GM21619 (cell line): ENCODE measurements around the gene GRK5.

ENCODE experiments used
- ATAC-seq: cut with Tn5 transposase; IDR thresholded peaks from one replicate; pipeline ENCODE4 v1.9.1; 2021; ENCODE audit not compliant: unreplicated experiment

GRK5 gene

GRCh38 chr10:119314061-119314460 lies 106.7 kb downstream of the GRK5 start:
- no peak for ATAC-seq

GRCh38 chr10:119314486-119314885 lies 107.1 kb downstream of the GRK5 start:
- ATAC-seq, result no peak

- peak; percentile 49 for ATAC-seq
Observed at GRCh38 chr10:119315128-119316001, 108.0 kb downstream of the GRK5 start.

GRCh38 chr10:119316002-119316358 lies 108.6 kb downstream of the GRK5 start:
- no peak for ATAC-seq

DNA sequence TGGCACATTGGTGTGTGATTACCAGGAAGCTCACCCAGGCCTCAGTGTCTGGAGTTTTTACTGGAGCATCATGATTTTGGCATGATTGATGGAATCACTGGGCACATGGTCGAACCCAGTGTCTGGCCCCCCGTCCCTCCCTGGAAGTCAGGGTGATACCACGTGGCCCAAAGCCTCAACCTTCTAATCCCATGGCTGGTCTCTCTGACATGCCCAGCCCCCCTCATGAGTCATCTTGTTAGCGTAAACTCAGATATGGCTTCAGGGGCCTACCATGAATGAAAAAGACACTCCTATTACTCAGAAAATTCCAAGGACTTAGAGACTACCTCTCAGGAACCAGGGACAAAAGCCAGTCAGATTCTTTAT lies 109.3 kb downstream of the GRK5 start:
- ATAC-seq, result no peak

DNA sequence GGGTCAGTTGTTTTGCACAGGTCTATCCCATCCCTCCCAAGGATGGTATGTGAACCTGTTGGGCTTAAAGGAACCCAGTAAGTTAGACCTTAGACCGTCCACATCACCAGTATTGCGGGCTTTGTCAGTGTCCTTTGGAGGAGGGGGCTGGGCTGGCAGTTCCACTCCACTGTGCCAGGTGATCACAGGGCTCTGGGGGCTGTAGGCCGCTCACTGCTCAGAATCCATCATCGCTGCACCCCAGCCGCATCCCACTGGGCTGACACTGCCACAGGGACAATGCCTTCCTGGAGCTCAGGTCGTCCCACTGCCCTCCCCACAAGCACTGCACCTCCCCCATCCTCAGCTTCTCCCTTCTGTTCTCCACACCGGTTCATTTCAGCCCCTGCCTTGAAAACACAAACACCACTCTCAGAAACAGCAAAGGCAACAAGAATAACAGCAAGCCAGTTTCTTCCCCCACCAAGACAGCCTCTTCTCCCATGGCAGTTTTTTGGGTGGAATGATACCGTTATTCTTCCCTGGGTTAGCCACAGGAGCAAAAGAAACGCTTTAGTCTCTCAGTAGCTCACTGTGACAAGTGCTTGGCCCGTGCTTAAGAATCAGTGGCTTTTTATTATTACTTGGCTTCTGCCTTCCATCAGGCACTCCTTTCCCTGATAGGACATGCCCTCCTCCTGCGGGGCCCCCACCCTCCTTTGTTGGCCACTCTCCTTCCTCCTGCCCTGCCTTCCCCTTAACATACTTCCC lies 111.2 kb downstream of the GRK5 start:
- ATAC-seq, result no peak

DNA sequence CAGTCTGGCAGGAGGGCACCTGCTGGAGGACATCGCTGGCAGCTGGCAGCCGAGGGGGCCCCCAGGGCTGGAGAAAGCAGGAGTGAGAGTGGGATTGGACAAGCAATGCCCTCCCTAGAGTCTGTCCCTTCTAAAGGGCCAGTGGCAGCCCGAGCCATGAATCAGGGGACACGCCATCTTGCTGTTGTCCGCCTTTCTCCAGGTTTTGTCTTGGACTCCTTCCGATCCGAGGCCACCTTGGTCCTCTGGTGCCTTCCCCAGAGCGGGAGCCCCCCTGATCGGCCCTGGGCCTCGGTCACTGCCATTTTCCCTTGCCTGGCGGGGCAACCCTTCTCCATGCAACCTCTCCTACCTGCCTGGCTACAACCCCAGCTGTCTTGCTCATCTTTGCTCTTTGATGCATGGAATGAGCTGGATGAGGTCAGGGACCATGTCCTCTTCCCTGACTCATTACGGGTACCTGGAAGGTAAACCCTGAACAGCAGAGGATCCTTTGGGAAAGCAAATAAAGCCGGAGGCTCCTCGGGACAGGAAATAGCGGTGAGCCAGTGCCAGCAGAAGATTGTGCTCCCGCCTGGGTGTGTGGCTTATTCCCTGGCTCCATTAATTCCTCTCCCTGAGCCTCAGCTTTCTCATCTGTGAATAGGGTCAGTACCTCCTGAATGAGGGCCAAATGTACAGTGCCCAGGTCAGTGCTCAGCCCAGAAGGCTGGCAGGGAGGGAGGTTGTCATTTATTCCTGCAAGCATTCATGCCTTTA lies 112.0 kb downstream of the GRK5 start:
- ATAC-seq, result no peak

DNA sequence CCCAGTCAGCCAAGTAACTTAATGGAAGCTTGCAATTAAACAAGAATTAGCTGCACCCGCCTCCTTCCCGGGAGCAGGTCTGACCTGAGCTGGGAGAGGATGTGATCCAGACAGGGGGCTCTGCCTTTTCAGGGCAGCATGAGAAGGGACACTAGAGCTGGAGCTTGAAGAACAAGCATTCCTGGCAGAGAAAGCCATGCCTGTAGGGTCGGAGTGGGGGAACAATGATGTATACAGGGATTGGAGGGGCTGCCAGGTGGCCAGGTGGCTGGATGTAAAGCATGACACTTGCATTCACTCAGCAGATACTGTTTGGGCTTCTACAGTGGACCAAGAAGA lies 112.5 kb downstream of the GRK5 start:
- ATAC-seq, result no peak

DNA sequence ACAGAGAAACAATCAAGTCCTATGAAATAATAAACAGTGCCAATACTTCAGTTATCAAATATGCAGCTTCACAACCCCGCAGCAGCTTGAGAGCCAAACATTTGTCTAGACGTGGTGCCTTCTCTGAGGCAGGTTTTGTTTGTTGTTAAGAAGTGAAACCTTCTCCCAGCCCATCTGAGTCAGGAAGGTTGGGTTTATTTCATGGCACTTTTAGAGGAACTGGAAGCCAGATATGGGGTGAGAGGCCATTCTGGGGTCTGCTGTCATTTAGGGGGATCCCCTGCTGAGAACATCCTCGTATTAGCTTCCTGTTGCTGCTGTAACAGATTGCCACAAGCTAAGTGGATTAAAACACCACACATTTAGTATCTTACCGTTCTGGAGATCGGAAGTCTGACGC lies 113.6 kb downstream of the GRK5 start:
- no peak for ATAC-seq

DNA sequence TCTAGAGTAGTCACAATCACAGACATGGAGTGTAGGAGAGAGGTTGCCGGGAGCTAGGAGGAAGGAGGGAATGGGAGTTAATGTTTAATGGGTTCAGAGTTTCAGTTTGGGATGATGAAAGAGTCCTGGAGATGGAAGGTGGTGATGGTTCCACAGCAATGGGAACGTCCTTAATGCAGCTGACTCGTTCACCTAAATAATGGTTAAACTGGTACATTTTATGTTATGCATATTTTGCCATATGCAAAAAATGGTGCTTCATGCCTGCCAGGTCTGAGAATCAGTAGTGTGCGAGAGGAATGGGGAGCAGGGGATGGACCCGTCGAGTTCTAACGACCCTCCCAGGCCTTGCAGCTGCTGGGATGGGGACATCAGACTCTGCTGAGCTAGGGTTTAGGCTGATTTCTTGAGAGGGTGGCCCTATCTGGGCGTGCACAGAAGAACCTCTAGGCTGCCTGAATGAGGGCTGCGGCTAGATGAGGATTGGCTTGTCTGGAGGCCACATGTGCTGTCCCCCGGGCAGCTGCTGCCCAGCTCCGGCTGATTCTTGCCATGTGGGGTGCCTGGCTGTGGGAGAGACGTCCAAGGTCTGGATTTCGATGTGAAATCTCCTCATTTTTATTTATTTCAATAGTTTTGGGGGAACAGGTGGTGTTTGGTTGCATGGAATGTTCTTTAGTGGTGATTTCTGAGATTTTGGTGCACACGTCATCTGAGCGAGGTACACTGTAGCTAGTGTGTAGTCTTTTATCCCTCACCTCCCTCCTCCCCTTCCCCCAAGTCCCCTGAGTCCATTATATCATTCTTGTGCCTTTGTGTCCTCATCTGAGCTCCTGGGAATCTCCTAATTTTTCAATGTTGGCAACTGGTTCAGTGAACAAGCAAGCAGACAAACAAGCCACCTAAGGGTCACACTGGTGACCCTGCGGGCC lies 116.0 kb downstream of the GRK5 start:
- ATAC-seq, result no peak

DNA sequence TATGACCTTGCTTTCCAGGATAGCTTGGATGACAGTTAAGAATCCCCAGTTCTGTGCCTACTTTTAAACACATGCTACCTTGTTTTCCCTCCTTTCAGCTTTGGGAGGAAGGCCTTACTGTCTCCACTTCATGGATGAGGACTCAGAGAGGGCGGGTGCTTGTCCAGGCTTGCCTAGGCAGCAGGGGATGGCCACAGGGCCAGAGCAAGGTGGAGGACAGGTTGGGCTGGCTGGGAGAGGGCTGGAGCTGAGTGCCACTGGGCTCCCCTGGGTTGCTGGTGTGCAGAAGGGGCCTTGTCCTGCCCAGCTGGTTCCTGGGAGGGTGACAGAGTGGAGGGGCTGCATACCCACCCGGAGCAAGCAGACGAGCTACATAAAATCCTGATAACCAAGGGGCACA lies 117.8 kb downstream of the GRK5 start:
- ATAC-seq, result no peak

DNA sequence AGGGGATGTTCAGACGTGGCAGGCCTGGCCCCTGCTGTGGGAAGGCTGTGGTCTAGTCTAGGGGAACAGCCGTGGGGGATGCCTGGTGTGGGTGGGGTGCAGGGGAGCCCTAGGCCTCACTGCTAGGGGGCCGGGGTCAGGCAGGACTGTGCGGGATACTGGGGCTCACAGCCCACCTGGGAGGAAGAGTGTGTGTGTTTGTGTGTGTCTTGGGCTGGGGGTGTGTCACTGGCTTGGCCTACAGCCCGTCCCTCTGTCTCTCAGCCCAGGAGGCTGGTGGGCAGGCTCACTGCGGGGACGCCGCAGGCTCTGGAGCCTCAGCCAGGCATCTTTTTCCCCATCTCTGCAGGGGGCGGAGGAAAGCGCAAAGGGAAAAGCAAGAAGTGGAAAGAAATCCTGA lies 118.8 kb downstream of the GRK5 start:
- ATAC-seq, result no peak

- ATAC-seq, result no peak
Observed at GRCh38 chr10:119327096-119327745, 119.8 kb downstream of the GRK5 start.

GRCh38 chr10:119328223-119328622 lies 120.9 kb downstream of the GRK5 start:
- ATAC-seq, result no peak

- no peak for ATAC-seq
Observed at GRCh38 chr10:119330342-119330741, 123.0 kb downstream of the GRK5 start.

- ATAC-seq, result no peak
Observed at GRCh38 chr10:119331061-119331460, 123.7 kb downstream of the GRK5 start.

GRCh38 chr10:119333146-119333792 lies 125.9 kb downstream of the GRK5 start:
- ATAC-seq, result no peak

DNA sequence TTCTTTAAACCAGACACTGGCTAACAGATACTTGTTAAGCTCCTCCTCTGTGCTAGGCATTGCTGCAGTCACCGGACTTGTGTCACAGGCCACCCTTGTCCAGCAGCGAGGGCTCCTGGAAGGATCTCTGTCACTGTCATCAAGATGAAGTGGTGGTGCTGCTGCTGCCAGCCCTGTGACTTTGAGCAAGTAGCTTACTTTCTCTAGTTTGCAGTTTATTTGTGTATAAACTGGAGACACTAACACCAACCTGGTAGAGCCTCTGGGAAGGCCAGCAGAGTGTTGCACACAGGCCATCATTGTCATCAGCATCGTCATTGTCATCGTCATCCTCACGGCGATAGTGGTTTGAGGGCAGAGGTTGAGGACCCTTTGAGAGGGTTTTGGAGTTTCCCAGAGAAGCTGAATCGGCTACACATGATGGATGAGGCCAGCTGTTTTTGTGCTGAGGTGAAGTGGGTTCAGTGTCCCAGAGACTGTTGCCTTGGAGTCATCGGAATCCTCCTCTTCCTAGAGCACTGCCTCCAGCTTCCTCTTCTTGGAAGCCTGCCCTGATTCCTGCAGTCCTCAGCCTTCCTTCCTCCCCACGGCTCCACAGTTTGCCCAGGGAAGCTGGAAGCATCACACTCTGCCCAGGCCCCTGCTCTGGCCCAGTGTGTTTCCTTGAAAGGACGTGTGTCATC lies 128.4 kb downstream of the GRK5 start:
- ATAC-seq, result no peak

GRCh38 chr10:119336599-119336998 lies 129.2 kb downstream of the GRK5 start:
- ATAC-seq, result no peak
